Esophagus squamous epithelium (tissue), 4 donors: ENCODE measurements around the gene NR1H2.
"Not testable (repeated sequence)": the region's sequence is repeated elsewhere in the genome, so short reads cannot be mapped to it uniquely, and the experiment has no call there.

ENCODE experiments used
- CTCF ChIP-seq, 6 experiments: fragments of 450-650 bp in 4 of 6; fragments of 200-600 bp in 2 of 6; sonication (generic) in 2 of 6; IDR thresholded peaks; one replicate each; pipeline ENCODE4 v1.5.1; 2016 to 2019; ENCODE audit warnings: antibody characterized with exemption in 6 of 6, mild to moderate bottlenecking in 4 of 6, moderate library complexity in 4 of 6
- POLR2A ChIP-seq, 4 donors: fragments of 450-650 bp; IDR thresholded peaks; one replicate each; pipeline ENCODE4 v1.6.1; 2017; ENCODE audit warnings: antibody characterized with exemption in 4 of 4, mild to moderate bottlenecking in 4 of 4, moderate library complexity in 3 of 4

- TF ChIP-seq CTCF, POLR2A (IDR thresholded peaks at IDR 0.05): not testable (repeated sequence)
Observed at GRCh38 chr19:50329926-50330294, 46.3 kb upstream of the NR1H2 start.
